ENCODE results near the gene TBC1D2B.

The TBC1D2B gene

DNA sequence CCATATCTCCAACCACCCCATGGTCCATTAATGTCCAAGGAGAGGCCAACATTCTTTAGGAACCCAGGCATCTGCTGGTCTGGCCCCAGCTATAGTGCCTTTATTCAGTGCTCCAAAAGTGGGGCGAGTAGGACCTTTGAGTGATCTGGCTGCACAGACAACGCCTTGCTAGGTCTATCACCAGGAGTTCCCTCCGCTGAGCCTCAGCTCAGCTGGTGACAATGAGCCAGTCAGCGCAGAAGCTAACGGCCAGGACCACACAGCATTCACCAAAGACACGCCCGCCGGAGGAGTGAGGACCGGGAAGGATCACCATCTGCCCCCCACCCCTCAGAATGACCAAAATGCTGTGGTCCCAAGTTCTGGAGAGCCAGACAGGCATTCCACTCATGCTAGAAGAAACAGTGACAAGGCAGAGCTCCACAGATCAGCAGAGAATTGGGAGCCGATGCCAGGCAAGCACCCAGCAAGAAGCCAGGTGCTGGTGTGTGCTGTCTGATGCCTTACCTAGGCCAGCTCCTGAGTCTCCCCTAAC is 19.0 kb downstream of the TBC1D2B start:
- H3K4me3 ChIP-seq (ENCODE audit: low read depth, low read length) = no peak overlapping the region
- TF ChIP-seq, protein P1, sequence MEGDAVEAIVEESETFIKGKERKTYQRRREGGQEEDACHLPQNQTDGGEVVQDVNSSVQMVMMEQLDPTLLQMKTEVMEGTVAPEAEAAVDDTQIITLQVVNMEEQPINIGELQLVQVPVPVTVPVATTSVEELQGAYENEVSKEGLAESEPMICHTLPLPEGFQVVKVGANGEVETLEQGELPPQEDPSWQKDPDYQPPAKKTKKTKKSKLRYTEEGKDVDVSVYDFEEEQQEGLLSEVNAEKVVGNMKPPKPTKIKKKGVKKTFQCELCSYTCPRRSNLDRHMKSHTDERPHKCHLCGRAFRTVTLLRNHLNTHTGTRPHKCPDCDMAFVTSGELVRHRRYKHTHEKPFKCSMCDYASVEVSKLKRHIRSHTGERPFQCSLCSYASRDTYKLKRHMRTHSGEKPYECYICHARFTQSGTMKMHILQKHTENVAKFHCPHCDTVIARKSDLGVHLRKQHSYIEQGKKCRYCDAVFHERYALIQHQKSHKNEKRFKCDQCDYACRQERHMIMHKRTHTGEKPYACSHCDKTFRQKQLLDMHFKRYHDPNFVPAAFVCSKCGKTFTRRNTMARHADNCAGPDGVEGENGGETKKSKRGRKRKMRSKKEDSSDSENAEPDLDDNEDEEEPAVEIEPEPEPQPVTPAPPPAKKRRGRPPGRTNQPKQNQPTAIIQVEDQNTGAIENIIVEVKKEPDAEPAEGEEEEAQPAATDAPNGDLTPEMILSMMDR (IDR thresholded peaks at IDR 0.05; ENCODE audit: borderline replicate concordance, insufficient read depth, low read depth, low read length) = no peak

DNA sequence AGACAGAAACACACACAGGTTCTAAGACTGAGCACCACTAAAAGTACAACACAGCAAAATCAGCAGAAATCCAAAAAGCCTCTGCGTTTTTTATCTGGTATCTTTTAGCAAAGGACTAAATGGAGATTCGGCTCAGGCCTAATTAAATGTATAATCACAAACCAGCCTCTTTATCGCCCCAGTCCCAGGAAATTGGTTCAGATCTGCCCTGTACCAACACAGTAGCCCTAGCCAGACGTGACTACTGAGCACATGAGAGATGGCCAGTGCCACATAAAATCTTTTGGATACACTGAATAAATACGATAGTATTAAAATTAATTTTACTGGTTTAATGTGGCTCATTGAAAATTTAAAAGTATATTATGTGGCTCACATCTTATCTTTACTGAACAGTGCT is 19.7 kb downstream of the TBC1D2B start:
- H3K4me3 ChIP-seq (ENCODE audit: low read depth, low read length) = no peak overlapping the region

DNA sequence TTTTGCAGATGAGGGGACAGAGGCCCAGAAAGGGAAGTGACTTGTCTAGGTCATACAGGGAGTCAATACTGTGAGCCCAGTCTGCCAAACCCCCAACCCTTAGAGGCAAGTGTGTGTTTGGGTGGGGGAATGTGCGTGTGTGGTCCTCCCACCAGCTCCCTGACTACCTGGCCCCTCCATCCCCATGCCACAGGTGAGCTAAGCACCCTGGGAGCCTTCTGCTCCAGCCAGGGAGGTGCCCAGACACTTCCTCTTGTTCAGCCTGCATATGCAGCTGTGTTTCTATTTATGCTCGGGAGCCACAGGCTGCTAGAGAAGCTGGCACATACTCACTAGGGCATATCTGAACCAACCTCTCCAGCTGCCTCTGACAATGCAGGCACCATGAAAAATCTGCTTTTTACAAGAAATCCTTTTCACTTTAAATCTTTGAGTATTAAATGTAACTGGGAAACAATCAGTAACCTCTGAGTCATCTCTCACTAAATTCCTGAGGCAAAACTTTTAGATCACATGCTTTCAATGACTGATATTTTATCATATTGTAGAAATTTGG is 20.7 kb downstream of the TBC1D2B start:
- TF ChIP-seq, protein P1 (IDR thresholded peaks at IDR 0.05; ENCODE audit: borderline replicate concordance, insufficient read depth, low read depth, low read length) = no peak
- no peak overlapping the region for H3K4me3 ChIP-seq (ENCODE audit: low read depth, low read length)

More for the DNA sequence above, 19.7 kb downstream of the TBC1D2B start:
- TF ChIP-seq, protein P1 (IDR thresholded peaks at IDR 0.05; ENCODE audit: borderline replicate concordance, insufficient read depth, low read depth, low read length) = no peak

DNA sequence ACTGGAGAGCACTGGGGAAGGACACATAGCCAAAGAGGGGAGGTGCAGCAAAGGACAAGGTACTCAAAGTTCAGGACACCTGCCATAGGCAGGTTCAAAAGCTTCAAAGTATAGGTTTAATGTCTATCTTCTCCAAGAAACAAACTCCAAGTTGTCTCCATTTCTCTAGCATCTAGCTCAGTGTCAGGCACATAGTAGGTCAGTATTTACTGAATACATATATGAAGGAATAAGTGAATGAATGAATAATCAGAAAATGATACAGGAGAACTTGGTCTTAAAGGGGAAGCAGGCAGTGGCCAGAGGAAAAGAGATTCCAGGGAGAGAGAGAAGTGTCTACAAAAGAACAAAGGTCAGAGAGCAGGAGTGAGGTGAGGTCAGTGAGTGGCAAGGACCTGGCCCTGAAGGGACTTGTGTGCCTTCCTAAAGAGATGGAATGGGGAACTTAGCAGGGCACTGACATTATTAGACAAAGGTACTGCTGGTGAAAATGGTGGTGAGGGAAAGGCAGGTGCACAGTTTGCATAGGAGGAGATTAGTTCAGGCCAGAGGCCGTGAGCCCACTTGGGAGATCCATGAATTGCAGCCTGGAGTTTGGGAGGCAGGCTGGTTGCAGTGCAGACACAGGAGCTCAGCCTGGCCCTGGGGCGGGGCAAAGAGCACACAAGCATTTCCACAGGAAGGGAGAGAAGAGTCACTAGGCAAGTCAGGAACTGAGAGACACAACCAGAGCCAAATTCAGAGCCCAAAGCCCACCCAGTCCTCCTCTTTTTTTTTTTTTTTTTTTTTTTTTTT is 21.4 kb downstream of the TBC1D2B start:
- TF ChIP-seq, protein P1 (IDR thresholded peaks at IDR 0.05; ENCODE audit: borderline replicate concordance, insufficient read depth, low read depth, low read length) = no peak
- no peak overlapping the region for H3K4me3 ChIP-seq (ENCODE audit: low read depth, low read length)

DNA sequence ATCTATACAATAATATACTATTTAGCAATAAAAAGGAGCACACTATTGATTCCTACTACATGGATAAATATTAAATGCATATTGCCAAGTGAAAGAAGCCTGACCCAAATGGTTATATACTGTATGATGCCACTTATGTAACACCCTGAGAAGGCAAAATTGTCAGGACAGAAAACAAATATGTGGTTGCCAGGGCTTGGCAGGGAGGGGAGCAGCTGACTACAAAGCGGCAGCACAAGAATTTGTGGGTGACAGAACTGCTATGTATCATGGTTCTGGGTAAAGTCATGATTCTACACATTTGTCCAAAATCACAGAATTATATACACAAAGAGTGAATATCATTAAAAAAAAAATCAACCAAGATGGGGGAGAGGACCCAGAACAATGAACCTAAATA is 22.5 kb downstream of the TBC1D2B start:
- H3K4me3 ChIP-seq (ENCODE audit: low read depth, low read length) = no peak overlapping the region
- TF ChIP-seq, protein P1 (IDR thresholded peaks at IDR 0.05; ENCODE audit: borderline replicate concordance, insufficient read depth, low read depth, low read length) = no peak

DNA sequence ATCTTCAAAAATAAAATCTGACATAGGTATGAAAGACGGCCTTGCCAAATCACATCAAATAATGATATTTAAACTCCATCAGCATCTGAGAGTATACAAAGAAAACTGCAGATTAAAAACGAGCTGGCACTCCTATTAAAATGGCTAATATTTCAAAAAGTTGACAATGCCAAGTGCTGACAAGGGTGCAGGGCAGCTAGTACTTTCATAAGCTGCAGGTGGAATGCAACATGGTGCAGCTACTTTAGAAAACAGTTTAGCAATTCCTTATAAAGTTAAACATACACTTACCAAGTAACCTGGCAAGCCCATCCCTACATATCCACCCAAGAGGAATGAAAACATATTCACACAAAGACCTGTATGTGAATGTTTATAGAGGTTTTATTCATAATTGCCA is 23.0 kb downstream of the TBC1D2B start:
- TF ChIP-seq, protein P1 (IDR thresholded peaks at IDR 0.05; ENCODE audit: borderline replicate concordance, insufficient read depth, low read depth, low read length) = no peak
- H3K4me3 ChIP-seq (ENCODE audit: low read depth, low read length) = no peak overlapping the region

DNA sequence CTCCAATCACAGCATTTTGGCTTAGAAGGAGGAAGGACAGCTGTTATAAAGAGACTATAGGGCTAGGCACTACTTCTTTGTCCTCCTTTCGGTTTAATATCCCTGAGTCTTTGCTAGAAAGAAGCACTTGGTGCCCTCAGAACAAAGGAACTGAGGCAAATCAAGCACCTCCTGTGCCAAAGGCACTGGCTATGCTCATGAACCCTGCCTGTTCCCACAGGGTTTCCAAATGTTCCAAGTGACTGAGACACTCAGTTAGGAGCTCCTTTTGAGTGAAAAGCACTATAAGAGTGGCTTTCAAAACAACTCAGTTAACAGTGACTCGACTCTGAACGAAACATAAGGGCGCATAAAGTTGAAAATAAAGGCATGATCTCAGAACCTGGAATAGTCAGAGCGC is 25.0 kb downstream of the TBC1D2B start:
- no peak overlapping the region for H3K4me3 ChIP-seq (ENCODE audit: low read depth, low read length)
- TF ChIP-seq, protein P1 (IDR thresholded peaks at IDR 0.05; ENCODE audit: borderline replicate concordance, insufficient read depth, low read depth, low read length) = no peak
